Ishikawa (cell line): ENCODE measurements around the gene COL4A2.

Source experiments
- CREB1 ChIP-seq: IDR thresholded peaks from 2 replicates; pipeline ENCODE4 v1.6.1; 2012; ENCODE audit warnings: low read depth
- MAX ChIP-seq: IDR thresholded peaks from 2 replicates; pipeline ENCODE4 v1.6.1; 2012
- NFIC ChIP-seq: IDR thresholded peaks from 2 replicates; pipeline ENCODE4 v1.6.1; 2012
- RAD21 ChIP-seq: IDR thresholded peaks from 2 replicates; pipeline ENCODE4 v1.6.1; 2012; ENCODE audit warnings: low read depth
- REST ChIP-seq: IDR thresholded peaks from 2 replicates; pipeline ENCODE4 v1.6.1; 2012; ENCODE audit warnings: low read depth, mild to moderate bottlenecking
- TAF1 ChIP-seq: IDR thresholded peaks from 2 replicates; pipeline ENCODE4 v1.6.1; 2012; ENCODE audit warnings: low read depth, mild to moderate bottlenecking
- YY1 ChIP-seq: IDR thresholded peaks from 2 replicates; pipeline ENCODE4 v1.6.1; 2012; ENCODE audit warnings: low read depth

GRCh38 chr13:110396913-110397381 is 89.9 kb downstream of the COL4A2 start:
- TF ChIP-seq YY1 (no peak), TAF1 (no peak), NFIC (no peak), MAX (no peak), RAD21 (no peak), REST (no peak), CREB1 (no peak)
